SKM-1 treated with dmso at 0.1 percent for 144 hours (cell line): ENCODE measurements around the gene LRPAP1.

ENCODE experiments used
- DNase-seq: peaks from one replicate; lab custom pipeline; 2025; ENCODE audit not compliant: unreplicated experiment; lab: John Stamatoyannopoulos, UW

The LRPAP1 gene

DNA sequence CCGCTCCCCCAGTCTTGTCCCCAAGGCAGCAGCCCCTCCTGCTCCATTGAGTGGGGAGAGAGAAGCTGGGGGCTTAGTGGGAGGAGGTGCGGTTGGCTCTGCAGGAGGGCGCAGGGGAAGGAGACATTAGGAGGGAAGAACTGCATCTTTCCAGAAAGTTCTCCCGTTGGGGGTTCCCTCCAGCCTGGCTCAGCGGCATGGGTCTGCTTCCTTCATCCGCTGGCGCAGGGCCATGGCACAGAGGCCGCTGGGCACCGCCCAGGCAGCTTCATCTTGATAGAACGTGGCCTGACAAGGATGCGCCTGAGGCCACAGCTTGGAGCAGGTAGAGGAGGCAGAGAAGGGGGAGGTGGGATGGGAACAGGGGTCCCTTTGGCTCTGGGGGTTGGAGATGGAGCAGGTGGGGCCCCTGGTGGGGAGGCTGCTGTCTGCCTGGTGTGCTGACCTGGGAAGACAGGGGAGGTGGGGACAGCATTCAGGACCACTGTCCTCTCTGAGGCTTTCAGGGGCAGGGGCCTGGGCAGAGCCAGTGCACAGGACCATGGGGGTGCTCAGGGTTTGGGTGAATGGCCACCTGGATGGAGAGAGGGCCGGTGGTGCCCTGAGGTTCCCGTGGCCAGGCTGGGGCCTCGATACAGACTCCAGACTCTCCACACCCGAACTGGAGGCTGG is 57.0 kb downstream of the LRPAP1 start:
- DNase-seq: no peak

DNA sequence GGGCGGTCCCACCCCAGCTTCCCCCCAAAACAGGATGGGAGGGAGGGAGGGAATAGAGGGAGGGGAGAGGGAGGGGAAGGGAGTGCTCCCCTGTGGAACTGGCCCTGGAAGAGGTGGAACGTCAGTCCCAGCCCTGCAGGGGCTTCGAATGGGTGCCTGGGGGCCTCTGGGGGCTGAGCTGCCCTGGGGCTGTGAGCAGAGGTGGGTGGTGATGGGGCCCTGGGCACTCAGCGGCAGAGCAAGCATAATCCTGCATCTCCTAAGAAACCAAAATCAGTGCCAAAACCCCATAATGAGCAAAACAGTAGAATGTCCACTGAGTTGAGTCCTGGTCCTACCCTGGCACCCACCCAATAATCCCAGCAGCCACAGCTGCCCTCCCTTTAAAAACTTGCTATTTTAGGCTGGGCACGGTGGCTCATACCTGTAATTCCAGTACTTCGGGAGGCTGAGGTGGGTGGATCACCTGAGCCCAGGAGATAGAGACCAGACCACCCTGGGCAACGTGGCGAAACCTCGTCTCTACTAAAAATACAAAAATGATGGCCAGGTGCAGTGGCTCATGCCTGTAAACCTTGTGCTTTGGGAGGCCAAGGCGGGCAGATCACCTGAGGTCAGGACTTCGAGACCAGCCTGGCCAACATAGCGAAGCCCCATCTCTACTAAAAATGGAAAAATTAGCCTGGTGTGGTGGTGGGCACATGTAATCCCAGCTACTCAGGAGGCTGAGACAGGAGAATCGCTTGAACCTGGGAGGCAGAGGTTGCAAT is 58.0 kb downstream of the LRPAP1 start:
- DNase-seq: no peak

DNA sequence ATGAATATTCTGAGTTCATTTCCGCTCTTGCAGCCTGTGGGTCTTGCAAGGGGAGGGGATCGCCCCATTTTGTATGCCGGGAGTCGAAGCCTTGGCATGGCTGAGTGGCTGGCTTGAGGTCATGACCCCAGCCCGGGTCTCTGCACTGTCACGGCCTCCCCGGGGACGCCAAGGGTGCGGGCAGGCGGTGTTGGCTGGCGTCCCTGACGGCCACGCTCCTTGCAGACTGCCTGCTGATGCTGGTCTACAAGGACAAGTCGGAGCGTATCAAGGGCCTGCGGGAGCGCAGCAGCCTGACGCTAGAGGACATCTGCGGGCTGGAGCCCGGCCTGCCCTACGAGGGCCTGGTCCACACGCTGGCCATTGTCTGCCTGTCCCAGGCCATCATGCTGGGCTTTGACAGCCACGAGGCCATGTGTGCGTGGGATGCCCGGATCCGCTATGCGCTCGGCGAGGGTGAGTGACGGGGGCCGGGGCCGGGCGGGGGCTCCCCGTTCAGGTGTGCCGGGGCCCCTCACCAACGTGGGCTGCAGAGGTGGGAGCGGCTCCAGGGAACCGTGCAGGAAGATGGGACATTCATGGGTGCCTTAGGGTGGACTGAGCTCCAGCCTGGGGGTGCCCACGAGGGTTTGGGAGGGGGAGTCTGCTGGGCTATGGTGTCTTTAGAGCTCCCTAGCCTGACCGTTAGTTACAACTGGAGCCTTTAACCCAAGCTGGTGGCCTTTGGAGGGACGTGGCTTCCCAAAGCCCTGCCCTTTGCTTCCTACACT is 58.9 kb downstream of the LRPAP1 start:
- no peak for DNase-seq

DNA sequence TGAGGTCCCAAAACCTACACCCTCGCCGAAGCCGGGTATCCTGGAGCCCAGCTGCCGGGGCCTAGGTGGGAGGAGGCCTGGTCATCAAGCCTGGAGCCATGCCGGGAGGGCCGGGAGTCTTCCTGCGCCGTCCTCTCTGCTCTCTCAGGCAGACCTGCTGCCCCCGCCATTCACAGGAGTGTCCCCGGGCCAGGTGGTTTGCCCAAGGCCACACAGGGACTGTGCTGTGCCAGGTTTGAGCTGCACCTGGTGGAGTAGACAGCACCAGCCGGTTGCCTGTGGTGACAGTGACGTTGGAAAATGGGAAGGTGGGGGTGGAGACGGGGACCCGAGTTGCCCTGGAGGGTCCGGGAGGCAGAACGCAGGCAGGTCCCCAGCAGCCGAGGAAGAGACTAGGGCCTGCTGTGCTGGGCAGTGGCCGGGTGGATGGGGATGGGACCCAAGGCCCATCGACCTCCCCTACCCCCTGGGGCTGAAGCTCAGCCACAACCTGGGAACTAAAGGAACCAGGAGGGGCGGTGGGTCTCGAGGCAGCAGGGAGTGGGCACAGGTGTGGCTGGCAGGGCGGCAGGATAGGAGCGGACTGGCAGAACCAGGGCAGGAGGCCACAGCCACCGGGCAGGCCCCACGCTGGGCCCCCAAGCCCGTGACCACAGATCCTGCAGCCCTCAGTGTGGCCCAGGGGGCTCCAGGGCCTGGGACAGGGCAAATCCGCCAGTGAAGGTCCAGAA is 59.6 kb downstream of the LRPAP1 start:
- DNase-seq: no peak

DNA sequence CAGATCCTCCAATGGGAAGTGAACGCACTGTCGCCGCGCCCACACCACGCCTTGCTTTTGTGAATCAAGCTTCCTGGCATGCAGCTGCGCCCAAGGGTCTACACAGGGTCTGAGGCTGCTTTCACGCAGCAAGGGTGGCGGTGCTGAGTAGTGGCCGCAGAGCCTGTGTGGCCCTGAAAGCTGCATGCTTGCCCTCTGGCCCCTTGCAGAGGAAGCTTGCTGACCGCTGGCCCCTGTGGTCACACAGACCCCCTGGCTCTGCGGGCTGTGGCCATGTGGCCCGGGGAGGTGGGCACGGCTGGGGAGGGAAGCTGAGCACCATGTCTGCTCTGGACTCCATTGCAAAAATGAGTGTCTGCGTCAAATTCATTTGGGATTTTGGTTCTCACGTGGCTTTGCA is 60.3 kb downstream of the LRPAP1 start:
- no peak for DNase-seq

DNA sequence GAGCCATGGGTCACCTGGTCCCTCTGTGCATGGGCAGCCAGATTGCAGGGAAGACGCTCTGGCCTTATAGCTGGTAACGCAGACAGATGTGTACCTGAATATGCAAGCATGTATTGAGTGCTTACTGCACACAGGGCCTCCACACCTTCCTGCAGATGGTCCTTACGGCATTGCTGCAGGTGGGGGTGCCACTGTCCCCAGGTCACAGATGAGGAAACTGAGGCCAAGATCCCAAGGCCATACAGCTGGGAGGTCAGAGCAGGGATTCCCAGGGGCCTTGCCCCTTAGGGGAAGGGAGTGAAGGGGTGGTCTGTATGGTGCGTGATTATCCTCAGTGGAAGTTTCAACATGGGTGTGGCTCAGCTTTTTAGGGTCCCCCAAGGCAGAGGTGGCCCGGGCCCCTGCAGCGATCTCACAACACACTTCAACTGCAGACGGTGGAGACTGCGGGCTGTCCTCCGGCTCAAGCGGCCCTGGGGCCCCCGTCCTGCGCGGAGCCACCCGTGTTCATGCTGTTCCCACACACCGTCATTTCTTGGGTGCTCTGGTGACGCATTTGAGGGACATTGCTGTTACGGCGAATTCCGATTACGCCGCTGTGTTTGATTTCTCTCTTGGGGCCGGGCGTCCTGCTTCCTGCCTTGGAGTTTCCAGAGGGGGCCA is 61.0 kb downstream of the LRPAP1 start:
- no peak for DNase-seq

DNA sequence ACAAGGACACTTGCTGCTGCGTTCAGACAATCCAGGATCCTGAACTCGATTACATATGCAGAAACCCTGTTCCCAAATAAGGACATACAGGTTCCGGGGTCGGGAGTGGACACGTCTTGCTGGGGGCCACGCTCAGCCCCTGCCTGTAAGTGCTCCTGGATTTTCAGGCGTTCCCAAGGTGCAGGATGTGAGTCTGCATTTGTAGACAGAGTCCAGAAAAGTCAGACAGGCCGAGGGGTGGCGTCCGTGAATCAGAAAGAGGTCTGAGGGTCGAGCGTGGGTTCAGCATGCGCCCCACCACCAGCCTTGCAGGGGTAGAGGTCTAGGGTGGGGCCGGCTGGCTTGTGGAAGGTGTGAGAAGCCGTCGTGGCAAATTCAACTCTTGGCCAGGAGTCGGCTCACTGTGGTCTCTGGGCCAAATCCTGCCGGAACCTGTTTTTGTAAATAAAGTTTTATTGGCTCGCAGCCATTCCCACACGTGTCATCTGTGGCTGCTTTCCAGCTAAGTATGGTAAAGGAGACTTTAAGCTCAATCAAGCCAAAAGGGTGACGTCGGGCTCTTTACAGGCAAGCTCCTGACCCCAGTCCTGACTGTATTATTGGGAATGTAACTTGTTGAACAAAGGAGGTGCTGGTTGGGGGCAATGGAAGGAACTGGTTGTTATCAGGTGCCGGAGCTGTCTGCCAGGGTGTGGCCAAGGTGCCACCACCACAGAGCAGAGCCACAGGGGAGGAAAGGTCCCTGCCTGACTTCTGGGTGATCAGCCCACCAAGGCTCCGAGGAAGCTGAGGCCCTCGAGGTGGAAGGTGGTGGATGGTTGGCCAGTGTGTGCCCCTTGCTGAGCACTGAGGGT is 61.8 kb downstream of the LRPAP1 start:
- no peak for DNase-seq

DNA sequence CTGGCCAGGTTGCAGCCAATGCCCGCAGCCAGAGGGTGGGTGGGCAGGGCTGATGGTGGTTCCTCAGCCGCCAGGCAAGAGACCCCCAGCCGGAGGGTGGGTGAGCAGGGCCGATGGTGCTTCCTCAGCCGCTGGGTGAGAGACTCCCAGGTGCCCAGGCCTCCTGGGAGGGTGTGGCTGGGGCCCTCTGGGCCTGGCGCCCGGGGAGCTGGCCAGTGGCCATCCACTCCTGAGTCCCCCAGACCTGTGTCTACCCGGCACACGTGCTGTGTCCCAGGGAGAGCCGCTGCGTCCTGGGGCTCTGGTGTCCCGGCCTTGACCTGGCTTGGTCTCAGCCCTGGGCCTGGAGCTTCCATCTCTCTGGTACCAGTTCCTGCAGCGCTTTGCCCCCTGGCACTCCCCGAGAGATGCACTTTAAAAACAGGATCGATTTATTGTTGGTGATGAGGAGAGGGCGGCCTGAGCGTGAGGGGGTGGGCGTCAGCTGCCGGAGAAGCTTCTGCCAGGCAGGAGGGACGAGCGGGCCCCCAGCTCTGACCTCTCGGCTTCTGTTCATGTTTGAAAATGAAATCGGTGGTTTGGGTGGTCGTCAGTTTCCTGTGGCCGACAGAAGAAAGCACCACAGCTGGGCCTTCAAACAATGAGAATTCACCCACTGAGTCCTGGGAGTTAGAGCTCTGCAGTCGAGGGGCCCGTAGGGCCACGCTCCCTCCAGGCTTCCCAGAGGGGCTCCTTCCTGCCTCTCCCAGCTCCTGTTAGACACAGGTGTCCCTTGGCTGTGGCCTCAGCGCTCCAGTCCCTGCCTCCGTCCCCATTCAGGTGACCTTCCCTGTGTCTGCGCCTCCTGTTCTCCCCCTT is 62.6 kb downstream of the LRPAP1 start:
- DNase-seq: no peak

DNA sequence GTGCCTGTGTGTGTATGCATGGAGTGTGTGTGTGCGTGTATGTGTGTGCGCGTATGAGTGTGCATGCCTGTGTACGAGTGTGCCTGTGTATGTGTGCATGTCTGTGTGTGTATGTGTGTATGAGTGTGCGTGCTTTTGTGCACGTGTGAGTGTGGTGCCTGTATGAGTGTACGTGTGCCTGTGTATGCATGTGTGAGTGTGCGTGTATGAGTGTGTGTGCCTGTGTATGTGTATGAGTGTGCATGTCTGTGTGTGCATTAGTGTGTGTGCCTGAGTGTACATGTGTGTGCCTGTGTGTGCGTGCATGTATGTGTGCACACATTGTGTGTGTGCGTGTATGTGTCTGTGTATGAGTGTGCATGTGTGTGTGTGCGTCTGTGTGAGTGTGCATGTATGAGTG is 63.4 kb downstream of the LRPAP1 start:
- DNase-seq: no peak

DNA sequence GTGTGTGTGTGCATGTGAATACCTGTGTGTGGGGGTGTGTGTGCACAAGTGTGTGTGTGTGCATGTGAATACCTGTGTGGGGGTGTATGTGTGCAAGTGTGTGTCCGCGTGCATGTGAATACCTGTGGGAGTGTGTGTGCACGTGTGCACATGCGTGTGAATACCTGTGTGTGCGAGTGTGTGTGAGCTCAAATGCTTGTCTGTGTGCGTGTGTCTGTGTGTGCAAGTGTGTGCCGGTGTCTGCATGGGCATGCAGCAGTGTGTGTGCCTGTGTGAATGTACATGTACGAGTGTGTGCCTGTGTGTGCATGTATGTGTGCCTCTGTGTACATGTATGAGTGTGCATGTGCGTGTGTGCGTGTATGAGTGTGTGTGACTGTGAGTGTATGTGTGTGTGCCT is 64.1 kb downstream of the LRPAP1 start:
- no peak for DNase-seq

DNA sequence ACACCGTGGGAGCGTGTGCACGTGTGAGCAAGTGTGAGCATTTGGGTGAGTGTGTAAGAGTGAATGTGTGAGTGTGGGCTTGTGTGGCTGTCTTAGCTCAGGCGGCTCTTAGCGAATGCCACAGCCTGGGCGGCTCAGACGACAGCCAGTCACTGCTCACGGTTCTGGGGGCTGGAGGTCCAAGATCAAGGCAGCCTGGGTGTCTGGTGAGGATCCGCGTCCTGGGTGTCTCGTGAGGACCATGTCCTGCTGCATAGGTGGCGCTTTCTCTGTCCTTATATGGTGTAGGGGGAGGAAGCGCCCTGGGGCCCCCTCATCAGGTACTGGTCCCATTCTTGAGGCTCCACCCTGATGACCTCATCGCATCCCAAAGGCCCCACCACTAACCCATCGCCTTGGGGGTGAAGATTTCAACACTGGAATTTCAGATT is 64.6 kb downstream of the LRPAP1 start:
- DNase-seq: no peak

DNA sequence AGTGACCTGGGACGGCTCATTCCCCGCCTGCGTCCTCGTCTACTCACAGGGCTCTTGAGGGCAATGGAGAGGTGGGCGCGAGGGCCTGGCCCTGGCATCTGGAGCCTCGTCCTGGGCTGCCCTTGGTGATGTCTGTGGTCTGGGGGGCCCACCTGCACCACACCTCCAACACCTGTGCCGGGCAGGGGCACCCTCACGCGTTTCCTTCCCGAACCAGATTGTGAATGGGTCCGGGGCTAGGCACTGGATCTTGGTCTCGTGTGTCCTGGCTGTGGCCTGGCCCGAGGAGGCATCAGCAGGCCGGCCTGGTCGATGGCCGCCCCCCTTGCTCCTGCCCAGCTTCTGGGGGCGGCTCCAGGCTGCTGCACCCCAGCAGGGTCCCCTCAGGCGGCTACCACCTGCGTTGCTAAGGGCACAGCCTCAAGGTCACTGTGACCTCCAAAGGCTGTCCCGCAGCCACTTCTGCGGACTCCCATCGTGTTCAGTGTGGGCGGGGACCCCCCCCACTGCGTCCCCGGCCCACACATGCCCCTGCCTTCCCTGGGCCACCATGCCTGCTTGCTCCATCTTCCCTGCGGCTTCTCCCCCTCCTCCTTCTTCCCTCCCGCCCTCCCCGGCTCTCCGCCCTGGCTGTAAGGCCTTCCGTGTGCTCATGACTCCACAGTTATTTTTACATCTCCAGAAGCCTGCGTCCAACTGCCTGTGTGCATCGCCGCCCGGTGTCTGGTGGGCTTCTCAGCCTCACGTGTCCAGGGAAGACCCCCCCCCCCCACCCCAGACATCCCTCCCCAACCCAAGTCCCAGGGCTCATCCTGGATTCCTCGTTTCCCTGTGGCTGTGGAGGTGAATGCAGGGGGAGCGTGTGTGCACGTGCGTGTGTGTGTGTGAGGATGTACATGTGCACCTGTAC is 65.3 kb downstream of the LRPAP1 start:
- no peak for DNase-seq

DNA sequence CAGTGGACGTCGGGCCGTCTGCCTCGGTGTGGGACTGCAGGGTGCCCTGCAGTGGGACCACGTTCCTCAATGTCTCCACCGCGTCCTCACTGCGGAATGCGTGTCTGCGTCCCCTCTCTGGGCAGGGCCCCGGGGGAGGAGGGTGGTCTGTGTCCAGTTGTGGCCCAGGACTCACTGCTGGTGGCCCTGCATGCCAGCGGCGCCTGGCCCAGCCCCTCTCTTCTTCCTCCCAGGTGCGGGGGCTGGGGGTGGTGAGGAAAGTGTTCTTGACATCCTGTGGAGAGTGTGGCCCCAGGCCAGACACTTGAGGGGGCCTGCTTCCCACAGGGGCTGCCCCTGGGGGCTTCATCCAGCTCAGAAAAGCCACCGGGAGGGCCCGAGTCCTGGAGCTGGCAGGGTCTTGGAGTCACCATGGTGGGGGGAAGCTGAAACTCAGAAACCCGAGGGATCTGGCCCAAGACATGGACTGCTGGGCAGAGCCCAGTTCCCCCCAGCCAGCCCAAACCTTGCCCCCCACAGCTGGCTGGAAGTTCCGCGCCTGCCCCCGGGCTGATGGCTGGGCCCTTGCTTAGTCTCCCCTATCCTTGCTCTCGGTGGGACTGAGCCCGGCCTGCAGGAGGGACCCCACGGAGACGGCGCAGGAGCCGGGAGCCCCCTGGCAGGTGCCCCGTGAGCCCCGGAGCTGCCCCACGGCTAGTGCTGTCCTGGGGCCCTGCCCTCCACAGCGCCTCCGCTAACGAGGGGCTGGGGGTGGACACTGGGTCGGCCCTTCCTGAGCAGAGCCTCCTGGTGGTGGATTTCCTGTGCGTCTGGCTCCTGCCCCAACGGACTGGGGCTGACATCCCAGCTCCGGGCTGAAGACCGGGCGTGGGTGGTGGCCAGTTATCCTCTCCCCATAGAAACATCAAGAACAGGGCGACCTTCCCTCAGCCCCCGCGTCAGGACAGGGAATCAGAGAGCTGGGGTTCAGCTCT is 66.2 kb downstream of the LRPAP1 start:
- DNase-seq: no peak

DNA sequence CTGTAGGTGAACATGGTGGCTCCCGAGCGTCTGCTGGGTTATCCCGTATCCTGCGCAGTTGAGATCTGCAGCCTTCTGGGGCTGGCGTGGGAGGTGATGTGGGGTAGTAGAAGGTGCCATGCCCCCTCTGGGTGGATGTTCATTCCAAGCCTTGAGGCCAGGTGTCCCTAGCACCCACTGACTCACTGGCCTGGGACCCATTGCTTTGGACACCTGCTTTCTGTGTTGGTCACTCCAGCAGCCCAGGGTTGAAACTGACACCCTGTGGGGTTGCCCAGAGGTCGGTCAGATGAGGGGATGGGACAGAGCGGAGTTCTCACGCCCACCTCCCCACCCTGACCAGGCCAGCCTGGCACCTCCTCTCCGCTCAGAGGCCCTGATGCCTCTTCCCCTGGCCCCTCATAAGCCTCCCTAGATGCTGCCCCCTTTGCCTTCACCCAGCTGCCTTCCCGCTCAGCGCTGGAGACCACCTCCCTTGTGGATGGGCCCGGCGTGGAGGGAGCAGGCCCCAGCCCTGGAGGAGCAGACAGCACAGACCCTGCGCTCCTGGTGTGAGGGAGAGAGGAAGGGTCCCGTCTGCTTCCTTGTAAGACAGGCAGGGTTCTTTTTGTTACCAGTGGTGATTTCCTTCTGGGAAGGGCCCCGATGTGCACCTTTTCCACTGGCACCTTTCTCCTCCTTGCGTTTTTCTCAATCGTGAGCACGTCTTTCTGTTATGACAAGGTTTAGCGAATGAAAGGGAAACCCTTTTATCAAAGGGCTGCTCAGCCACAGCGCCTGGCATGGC is 67.1 kb downstream of the LRPAP1 start:
- DNase-seq: no peak

DNA sequence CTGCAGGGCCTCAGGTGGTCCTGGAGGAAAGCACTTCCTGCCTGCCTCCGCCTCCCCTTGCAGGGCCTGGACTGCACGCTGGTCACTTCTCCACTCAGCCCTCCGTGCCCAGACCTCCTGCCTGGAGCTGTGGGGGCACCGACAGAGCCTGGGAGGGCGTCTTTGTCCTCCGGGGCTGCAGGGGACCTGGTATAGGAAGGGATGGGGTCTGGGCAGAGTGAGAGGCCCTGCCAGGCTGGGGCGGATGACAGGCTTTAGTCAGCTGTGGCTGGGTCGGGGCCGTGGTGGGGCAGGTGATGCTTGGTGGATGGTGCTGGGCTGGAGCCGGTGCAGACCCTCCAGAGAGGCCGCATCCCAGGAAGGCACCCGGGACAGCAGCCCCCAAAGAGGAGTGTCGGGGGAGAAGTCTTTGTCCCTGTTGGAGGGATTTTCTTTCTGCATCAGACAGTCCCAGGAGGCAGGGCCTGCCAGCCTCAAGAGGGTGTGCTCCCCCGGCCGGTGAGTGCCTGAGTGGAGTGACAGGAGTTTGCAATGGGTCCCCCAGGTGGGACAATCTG is 67.8 kb downstream of the LRPAP1 start:
- no peak for DNase-seq
